HEK293T (cell line): Measurements from ENCODE around the gene SLC41A3.

ENCODE experiments used
- ARNT ChIP-seq: fragments of 450-650 bp; IDR thresholded peaks from 2 replicates; pipeline ENCODE4 v1.6.1; 2017; ENCODE audit warnings: mild to moderate bottlenecking
- FOXM1 ChIP-seq: fragments of 450-650 bp; IDR thresholded peaks from 2 replicates; pipeline ENCODE4 v1.6.1; 2017; ENCODE audit warnings: mild to moderate bottlenecking, borderline replicate concordance
- HDGF ChIP-seq: fragments of 450-650 bp; IDR thresholded peaks from 2 replicates; pipeline ENCODE4 v1.6.1; 2017; ENCODE audit warnings: antibody characterized with exemption, borderline replicate concordance
- SP1 ChIP-seq: fragments of 450-650 bp; IDR thresholded peaks from 2 replicates; pipeline ENCODE4 v1.6.1; 2017

- TF ChIP-seq ARNT (no peak), SP1 (no peak), FOXM1 (no peak), HDGF (no peak)
These were observed 34.5 kb downstream of the SLC41A3 start for GRCh38 chr3:126049289-126050049.
